IMR-90 (cell line): ENCODE measurements around the gene PTAR1. TPM values are rescaled to one million over a fixed set of nuclear protein-coding genes. Genes with fewer than 3 reads are reported as not detected.
A peak's percentile ranks its signal among the peaks of the same experiment; 100 is the strongest.

ENCODE experiments used
- ATAC-seq: fragments of 200-7000 bp; cut with Tn5 transposase; 2 replicates; pipeline ENCODE4 v1.9.1; 2020; ENCODE audit warnings: low read depth, mild to moderate bottlenecking, moderate library complexity
- BruUV-seq: library from RNA; stranded (reverse); fragments of 400-500 nt; replicated peaks from 2 replicates; lab custom pipeline; 2021; lab: Mats Ljungman, UMichigan
- CTCF ChIA-PET: fragments of 300-600 bp; formaldehyde crosslinking; extraction: SDS; loops from one replicate; lab custom pipeline; 2021; ENCODE audit warnings: antibody characterized with exemption; lab: Yijun Ruan, JAX
- POLR2A ChIA-PET: fragments of 300-600 bp; sonication (Branson Sonifier 250); formaldehyde crosslinking; loops from one replicate; lab custom pipeline; 2022; ENCODE audit warnings: antibody characterized with exemption; ENCODE audit not compliant: unreplicated experiment; lab: Charles Lee
- DNase-seq: peaks from one replicate; pipeline ENCODE4 v3.0.0; 2013
- H2AFZ ChIP-seq: replicated peaks from 2 replicates; pipeline ENCODE3; 2013; ENCODE audit warnings: low read length, mild to moderate bottlenecking; ENCODE audit not compliant: poor library complexity
- H2AK5ac ChIP-seq: 2 replicates; pipeline ENCODE4 v1.6.1; 2013; ENCODE audit warnings: low read depth, low read length, inconsistent platforms
- H2AK9ac ChIP-seq: replicated peaks from 2 replicates; pipeline ENCODE3; 2013; ENCODE audit warnings: mild to moderate bottlenecking, low read depth, low read length, moderate library complexity; ENCODE audit not compliant: poor library complexity
- H2BK120ac ChIP-seq: 2 replicates; pipeline ENCODE4 v1.6.1; 2013; ENCODE audit warnings: low read depth, low read length, inconsistent platforms
- H2BK15ac ChIP-seq: 3 replicates; pipeline ENCODE4 v1.6.1; 2013; ENCODE audit warnings: low read depth, low read length, inconsistent platforms
- H2BK20ac ChIP-seq: 2 replicates; pipeline ENCODE4 v1.6.1; 2013; ENCODE audit warnings: low read depth, mild to moderate bottlenecking, inconsistent platforms, low read length, moderate library complexity
- H2BK5ac ChIP-seq: 2 replicates; pipeline ENCODE4 v1.6.1; 2013; ENCODE audit warnings: mild to moderate bottlenecking, low read depth, low read length, inconsistent platforms; ENCODE audit not compliant: poor library complexity, severe bottlenecking
- H3K14ac ChIP-seq: replicated peaks from 2 replicates; pipeline ENCODE4 v1.6.1; 2013; ENCODE audit warnings: low read depth, low read length, inconsistent platforms
- H3K18ac ChIP-seq: 2 replicates; pipeline ENCODE4 v1.6.1; 2013; ENCODE audit warnings: low read depth, low read length, control low read depth
- H3K23ac ChIP-seq: 2 replicates; pipeline ENCODE4 v1.6.1; 2013; ENCODE audit warnings: low read depth, low read length, inconsistent platforms
- H3K27ac ChIP-seq: 2 replicates; pipeline ENCODE4 v1.5.1; 2013; ENCODE audit warnings: mild to moderate bottlenecking, control low read depth, low read length; ENCODE audit not compliant: insufficient read depth
- H3K27me3 ChIP-seq: 2 replicates; pipeline ENCODE4 v1.6.1; 2013; ENCODE audit warnings: low read length; ENCODE audit not compliant: control insufficient read depth, insufficient read depth
- H3K36me3 ChIP-seq: 2 replicates; pipeline ENCODE4 v1.6.1; 2013; ENCODE audit warnings: low read length, mixed read lengths; ENCODE audit not compliant: control insufficient read depth, insufficient read depth
- H3K4ac ChIP-seq: 2 replicates; pipeline ENCODE4 v1.6.1; 2013; ENCODE audit warnings: low read depth, low read length, inconsistent platforms
- H3K4me1 ChIP-seq: 2 replicates; pipeline ENCODE4 v1.6.1; 2013; ENCODE audit warnings: low read length, mixed read lengths; ENCODE audit not compliant: control insufficient read depth, insufficient read depth
- H3K4me2 ChIP-seq: 2 replicates; pipeline ENCODE4 v1.6.1; 2013; ENCODE audit warnings: low read depth, mild to moderate bottlenecking, control low read depth, low read length, moderate library complexity
- H3K4me3 ChIP-seq: 2 replicates; pipeline ENCODE4 v1.5.1; 2013; ENCODE audit warnings: low read depth, mild to moderate bottlenecking, control low read depth, low read length, moderate library complexity; ENCODE audit not compliant: insufficient read depth
- H3K56ac ChIP-seq: 2 replicates; pipeline ENCODE4 v1.6.1; 2013; ENCODE audit warnings: low read length, inconsistent platforms; ENCODE audit not compliant: insufficient read depth; ENCODE audit errors: extremely low read depth
- H3K79me1 ChIP-seq, 2 experiments: 2 replicates each; pipeline ENCODE4 v1.6.1; 2013; ENCODE audit warnings: low read length in 2 of 2, inconsistent platforms in 1 of 2, low read depth in 1 of 2
- H3K9ac ChIP-seq: 2 replicates; pipeline ENCODE4 v1.6.1; 2013; ENCODE audit warnings: low read depth, low read length, control low read depth
- H3K9me1 ChIP-seq: 2 replicates; pipeline ENCODE4 v1.6.1; 2013; ENCODE audit warnings: low read length, inconsistent platforms; ENCODE audit not compliant: insufficient read depth
- H3K9me3 ChIP-seq: 2 replicates; pipeline ENCODE4 v1.6.1; 2013; ENCODE audit warnings: low read length; ENCODE audit not compliant: control insufficient read depth, insufficient read depth
- H4K20me1 ChIP-seq: 2 replicates; pipeline ENCODE4 v1.6.1; 2013; ENCODE audit warnings: low read length, inconsistent platforms; ENCODE audit not compliant: insufficient read depth
- H4K5ac ChIP-seq: 2 replicates; pipeline ENCODE4 v1.6.1; 2013; ENCODE audit warnings: mild to moderate bottlenecking, low read depth, low read length, control low read depth
- H4K8ac ChIP-seq, 2 experiments: 2 replicates each; pipeline ENCODE4 v1.6.1; 2013; ENCODE audit warnings: low read depth in 2 of 2, low read length in 2 of 2, control low read depth in 1 of 2, inconsistent platforms in 1 of 2
- H4K91ac ChIP-seq: 2 replicates; pipeline ENCODE4 v1.6.1; 2013; ENCODE audit warnings: low read depth, low read length, inconsistent platforms; ENCODE audit not compliant: insufficient read depth
- BHLHE40 ChIP-seq: fragments of 150-350 bp; IDR thresholded peaks from 2 replicates; pipeline ENCODE4 v1.6.1; 2016; ENCODE audit warnings: mild to moderate bottlenecking, low read depth, low read length
- CEBPB ChIP-seq: IDR thresholded peaks from 2 replicates; pipeline ENCODE4 v1.6.1; 2012; ENCODE audit warnings: low read depth, low read length, improper control_type of control experiment
- CHD1 ChIP-seq: IDR thresholded peaks from 2 replicates; pipeline ENCODE4 v1.6.1; 2012; ENCODE audit warnings: low read depth, low read length, improper control_type of control experiment
- CTCF ChIP-seq: conservative IDR thresholded peaks from 2 replicates; pipeline ENCODE4 v1.5.1; 2012; ENCODE audit warnings: mild to moderate bottlenecking, low read depth, low read length, improper control_type of control experiment
- FOS ChIP-seq: fragments of 150-350 bp; IDR thresholded peaks from 2 replicates; pipeline ENCODE4 v1.6.1; 2016; ENCODE audit warnings: low read depth, low read length
- MAFK ChIP-seq: IDR thresholded peaks from 2 replicates; pipeline ENCODE4 v1.6.1; 2012; ENCODE audit warnings: low read depth, low read length, improper control_type of control experiment
- MAZ ChIP-seq: IDR thresholded peaks from 2 replicates; pipeline ENCODE4 v1.6.1; 2012; ENCODE audit warnings: low read depth, mild to moderate bottlenecking, low read length, improper control_type of control experiment, moderate library complexity, borderline replicate concordance
- MXI1 ChIP-seq: IDR thresholded peaks from 2 replicates; pipeline ENCODE4 v1.6.1; 2012; ENCODE audit warnings: low read depth, mild to moderate bottlenecking, low read length, moderate library complexity, borderline replicate concordance
- NFE2L2 ChIP-seq: fragments of 150-350 bp; IDR thresholded peaks from 2 replicates; pipeline ENCODE4 v1.6.1; 2016; ENCODE audit warnings: low read depth, mild to moderate bottlenecking, low read length
- POLR2A ChIP-seq: IDR thresholded peaks from 2 replicates; pipeline ENCODE4 v1.6.1; 2012; ENCODE audit warnings: mild to moderate bottlenecking, low read depth, low read length
- RAD21 ChIP-seq: IDR thresholded peaks from 2 replicates; pipeline ENCODE4 v1.6.1; 2012; ENCODE audit warnings: low read length, improper control_type of control experiment
- RCOR1 ChIP-seq: IDR thresholded peaks from 2 replicates; pipeline ENCODE4 v1.6.1; 2012; ENCODE audit warnings: mild to moderate bottlenecking, low read length, improper control_type of control experiment; ENCODE audit not compliant: insufficient replicate concordance
- RFX5 ChIP-seq: IDR thresholded peaks from 2 replicates; pipeline ENCODE4 v1.8.0; 2012; ENCODE audit warnings: low read depth, mild to moderate bottlenecking, low read length, moderate library complexity
- SMC3 ChIP-seq: fragments of 150-350 bp; IDR thresholded peaks from 2 replicates; pipeline ENCODE4 v1.6.1; 2016; ENCODE audit warnings: low read depth, mild to moderate bottlenecking, antibody characterized with exemption, low read length, moderate library complexity
- USF2 ChIP-seq: fragments of 150-350 bp; IDR thresholded peaks from 2 replicates; pipeline ENCODE4 v1.6.1; 2017; ENCODE audit warnings: mild to moderate bottlenecking, antibody characterized with exemption, low read length, low read depth
- WGBS, 2 experiments: methylation state at CpG; one replicate each; pipeline versions ENCODE4 v1.1.5 to v1.1.7; 2013; ENCODE audit warnings: missing lambda C conversion rate in 2 of 2; ENCODE audit not compliant: insufficient read length in 1 of 2; ENCODE audit errors: extremely low coverage in 2 of 2; 5-methylcytosine and 5-hydroxymethylcytosine counted together
- dilution Hi-C: fragments of 300-500 bp; cut with HindIII; formaldehyde crosslinking; loops from one replicate; pipeline ENCODE4 v1.14.3; 2018; ENCODE audit warnings: low sequenced_read_pairs; ENCODE audit not compliant: unreplicated experiment
- in situ Hi-C: fragments of 300-500 bp; cut with MboI; formaldehyde crosslinking; loops from 3 replicates; pipeline ENCODE4 v1.14.3; 2019; ENCODE audit warnings: low sequenced_read_pairs, inconsistent platforms, mixed read lengths
- intact Hi-C: fragments of 100-400 bp; cut with micrococcal nuclease; formaldehyde crosslinking; loops from 2 replicates; pipeline ENCODE4 v1.10.0; 2022
- polyA plus RNA-seq, 3 experiments: library from polyadenylated mRNA; depleted of rRNA; stranded (reverse); fragments of >200 nt; gene quantifications; 2 replicates each; pipeline ENCODE4 v1.2.3, GENCODE V29; 2012; ENCODE audit warnings: low replicate concordance in 1 of 3
- total RNA-seq: library from RNA; depleted of rRNA; stranded (reverse); fragments of >200 nt; gene quantifications from 2 replicates; pipeline ENCODE4 v1.2.3, GENCODE V29; 2012
- TF ChIP-seq, protein P1 (sequence below): fragments of 150-350 bp; IDR thresholded peaks from 2 replicates; pipeline ENCODE4 v1.6.1; 2016; ENCODE audit warnings: low read depth, mild to moderate bottlenecking, low read length, moderate library complexity, borderline replicate concordance

The PTAR1 gene
- total and polyA plus RNA-seq, 2 of the 4 experiments (the other 2 are of a cell fraction) = 10.6 to 110 TPM

DNA sequence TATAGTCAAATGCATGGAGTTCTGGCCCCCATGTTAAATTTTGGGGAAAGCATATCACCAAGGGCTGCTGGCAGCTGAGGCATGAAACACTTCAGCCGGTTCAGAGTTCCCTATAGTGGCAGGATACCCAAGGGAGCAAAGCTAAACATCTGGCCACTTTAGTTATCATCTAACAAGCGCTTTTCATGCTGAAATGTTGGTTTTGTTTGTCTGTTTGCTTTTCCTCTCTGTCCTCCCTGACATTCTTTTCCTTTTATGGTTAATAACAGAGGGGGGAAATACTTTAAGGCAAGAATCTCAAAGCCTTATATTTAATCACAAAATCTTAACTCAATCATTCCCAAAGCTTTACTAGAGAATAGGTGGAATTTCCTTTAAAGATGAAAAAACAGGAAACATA is 99.5 kb downstream of the PTAR1 start:
- WGBS, 2 experiments = no CpG with 5 or more reads among the region's 2 CpGs
- Histone ChIP-seq H4K20me1 (no peaks in the 10 kb centered on the region), H3K27me3 (no peaks in the 10 kb centered on the region), H2AK9ac (no peak overlapping the region), H3K23ac (no peak overlapping the region), H3K14ac (no peak overlapping the region), H4K5ac (no peak overlapping the region), H3K36me3 (no peaks in the 10 kb centered on the region), H2BK5ac (no peak overlapping the region), H2BK15ac (no peak overlapping the region), H4K91ac (no peak overlapping the region), H4K8ac (no peak overlapping the region; a peak in 1 of 4 replicates), H2AFZ (no peak overlapping the region), H3K27ac (no peak overlapping the region), H3K18ac (no peak overlapping the region), H3K56ac (no peak overlapping the region), H3K9me1 (peaks cover 4% of the 10 kb centered on the region; the same call in 1 of the 2 replicates), H3K9me3 (no peaks in the 10 kb centered on the region), H2BK120ac (no peak overlapping the region), H3K4me2 (no peak overlapping the region), H2BK20ac (0 out of 2 replicates have a peak overlapping the region, but pooled peaks have one; percentile 14), H3K4ac (peak overlapping the region; percentile 29; the same call in 1 of the 2 replicates), H3K4me1 (peaks cover 3% of the 10 kb centered on the region; the same call in 1 of the 2 replicates), H3K9ac (no peak overlapping the region), H2AK5ac (no peak overlapping the region), H3K4me3 (no peak overlapping the region), H3K79me1 (peaks cover 0 to 9% of the 10 kb centered on the region in 2 experiments; a peak in 2 of 4 replicates)
- TF ChIP-seq CEBPB = no peak
- TF ChIP-seq RAD21 = no peak
- no peak for TF ChIP-seq MAFK
- TF ChIP-seq MXI1 = no peak
- no peak for TF ChIP-seq NFE2L2
- TF ChIP-seq, protein P1, sequence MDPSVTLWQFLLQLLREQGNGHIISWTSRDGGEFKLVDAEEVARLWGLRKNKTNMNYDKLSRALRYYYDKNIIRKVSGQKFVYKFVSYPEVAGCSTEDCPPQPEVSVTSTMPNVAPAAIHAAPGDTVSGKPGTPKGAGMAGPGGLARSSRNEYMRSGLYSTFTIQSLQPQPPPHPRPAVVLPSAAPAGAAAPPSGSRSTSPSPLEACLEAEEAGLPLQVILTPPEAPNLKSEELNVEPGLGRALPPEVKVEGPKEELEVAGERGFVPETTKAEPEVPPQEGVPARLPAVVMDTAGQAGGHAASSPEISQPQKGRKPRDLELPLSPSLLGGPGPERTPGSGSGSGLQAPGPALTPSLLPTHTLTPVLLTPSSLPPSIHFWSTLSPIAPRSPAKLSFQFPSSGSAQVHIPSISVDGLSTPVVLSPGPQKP = no peak
- TF ChIP-seq CTCF = no peak
- no peak for TF ChIP-seq POLR2A
- no peak for TF ChIP-seq MAZ
- TF ChIP-seq BHLHE40 = no peak
- no peak for TF ChIP-seq SMC3
- no peak for TF ChIP-seq CHD1
- TF ChIP-seq FOS = no peak
- TF ChIP-seq RFX5 = no peak
- no peak for TF ChIP-seq USF2
- TF ChIP-seq RCOR1 = no peak
- in situ Hi-C loops (loop anchor here (25.0 kb wide), 1 partner anchor 577 kb away; no protein-coding TSS in a partner anchor), intact Hi-C loops (no loop called here), dilution Hi-C loops (no loop called here)
- no TSS peak for BruUV-seq
- POLR2A ChIA-PET = no interaction called here
- DNase-seq (no peak), ATAC-seq (peak; percentile 16; the same call in 1 of the 2 replicates)
- CTCF ChIA-PET = interaction anchor here (1.3 kb wide), 1 partner anchor 12 kb away, joined by 3 read pairs; the partner anchor contains the start of gene APBA1
